Activated effector memory CD4-positive, alpha-beta T cell treated with Interleukin-2 at 50 U/mL for 16 hours (primary cell): ENCODE results near the gene GLRB.
"Not testable (repeated sequence)": the region's sequence is repeated elsewhere in the genome, so short reads cannot be mapped to it uniquely, and the experiment has no call there.

Experiments
- DNase-seq: peaks from one replicate; pipeline ENCODE4 v3.0.0-alpha.2; 2020

The GLRB gene

GRCh38 chr4:157141976-157142375 lies 66.0 kb downstream of the GLRB start:
- DNase-seq = no peak

GRCh38 chr4:157143369-157143768 lies 67.4 kb downstream of the GLRB start:
- DNase-seq = no peak

- no peak for DNase-seq
Measured at GRCh38 chr4:157151711-157152110, 75.8 kb downstream of the GLRB start.

GRCh38 chr4:157165935-157166610 lies 90.1 kb downstream of the GLRB start:
- DNase-seq = no peak

GRCh38 chr4:157170321-157170720 lies 94.4 kb downstream of the GLRB start:
- DNase-seq = no peak

- DNase-seq = no peak
Measured at GRCh38 chr4:157172011-157172410, 96.1 kb downstream of the GLRB start.

GRCh38 chr4:157180268-157180667 lies 104.3 kb downstream of the GLRB start:
- not testable (repeated sequence) for DNase-seq

GRCh38 chr4:157184300-157184699 lies 108.3 kb downstream of the GLRB start:
- no peak for DNase-seq

GRCh38 chr4:157185363-157185762 lies 109.4 kb downstream of the GLRB start:
- no peak for DNase-seq

- no peak for DNase-seq
Measured at GRCh38 chr4:157195374-157195773, 119.4 kb downstream of the GLRB start.

- DNase-seq = no peak
Measured at GRCh38 chr4:157196046-157196445, 120.1 kb downstream of the GLRB start.

GRCh38 chr4:157204634-157205244 lies 128.8 kb downstream of the GLRB start:
- DNase-seq = no peak

- no peak for DNase-seq
Measured at GRCh38 chr4:157217708-157218107, 141.8 kb downstream of the GLRB start.

- DNase-seq = no peak
Measured at GRCh38 chr4:157219711-157220370, 143.9 kb downstream of the GLRB start.

- DNase-seq = no peak
Measured at GRCh38 chr4:157220371-157220881, 144.5 kb downstream of the GLRB start, which contains the start of gene GRIA2. GRIA2 (plus strand) TSS chr4:157220728; CDS start chr4:157221043, 315 bp downstream.

- no peak for DNase-seq
Measured at GRCh38 chr4:157221426-157221894, 145.5 kb downstream of the GLRB start.
